Vagina (tissue), 2 donors: ENCODE results near the gene CHAC2.
"Not testable (repeated sequence)": the region's sequence is repeated elsewhere in the genome, so short reads cannot be mapped to it uniquely, and the experiment has no call there.

Experiments used
- POLR2A ChIP-seq, 2 donors: fragments of 450-650 bp; IDR thresholded peaks; one replicate each; pipeline ENCODE4 v1.6.1; 2017; ENCODE audit warnings: antibody characterized with exemption in 2 of 2, mild to moderate bottlenecking in 2 of 2, moderate library complexity in 2 of 2
- TF ChIP-seq, protein P1 (sequence below), 3 experiments: fragments of 450-650 bp in 2 of 3; fragments of 200-600 bp in 1 of 3; sonication (generic) in 1 of 3; IDR thresholded peaks; one replicate each; pipeline ENCODE4 v1.5.1; 2017 to 2019; ENCODE audit warnings: antibody characterized with exemption in 3 of 3, mild to moderate bottlenecking in 2 of 3, moderate library complexity in 2 of 3

DNA sequence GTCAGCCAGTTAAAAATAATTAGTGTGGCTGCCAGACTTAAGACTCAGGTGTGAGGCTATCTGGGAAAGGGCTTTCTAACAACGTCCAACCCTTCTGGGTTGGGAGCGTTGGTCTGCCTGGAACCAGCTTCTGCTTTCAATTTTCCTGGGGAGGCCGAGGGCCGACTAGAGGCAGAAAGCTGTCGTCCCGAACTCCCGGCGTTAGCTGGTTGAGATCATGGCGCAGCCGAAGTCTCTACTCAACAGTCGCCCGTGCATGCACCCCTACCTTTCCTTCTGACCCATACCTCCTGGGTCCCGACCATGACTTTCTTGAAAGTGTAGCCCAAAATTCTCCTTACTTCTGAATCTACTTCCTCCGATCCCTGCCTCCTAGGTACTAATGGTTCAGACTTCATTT, 10.4 kb upstream of the CHAC2 start:
- TF ChIP-seq, protein P1, sequence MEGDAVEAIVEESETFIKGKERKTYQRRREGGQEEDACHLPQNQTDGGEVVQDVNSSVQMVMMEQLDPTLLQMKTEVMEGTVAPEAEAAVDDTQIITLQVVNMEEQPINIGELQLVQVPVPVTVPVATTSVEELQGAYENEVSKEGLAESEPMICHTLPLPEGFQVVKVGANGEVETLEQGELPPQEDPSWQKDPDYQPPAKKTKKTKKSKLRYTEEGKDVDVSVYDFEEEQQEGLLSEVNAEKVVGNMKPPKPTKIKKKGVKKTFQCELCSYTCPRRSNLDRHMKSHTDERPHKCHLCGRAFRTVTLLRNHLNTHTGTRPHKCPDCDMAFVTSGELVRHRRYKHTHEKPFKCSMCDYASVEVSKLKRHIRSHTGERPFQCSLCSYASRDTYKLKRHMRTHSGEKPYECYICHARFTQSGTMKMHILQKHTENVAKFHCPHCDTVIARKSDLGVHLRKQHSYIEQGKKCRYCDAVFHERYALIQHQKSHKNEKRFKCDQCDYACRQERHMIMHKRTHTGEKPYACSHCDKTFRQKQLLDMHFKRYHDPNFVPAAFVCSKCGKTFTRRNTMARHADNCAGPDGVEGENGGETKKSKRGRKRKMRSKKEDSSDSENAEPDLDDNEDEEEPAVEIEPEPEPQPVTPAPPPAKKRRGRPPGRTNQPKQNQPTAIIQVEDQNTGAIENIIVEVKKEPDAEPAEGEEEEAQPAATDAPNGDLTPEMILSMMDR (IDR thresholded peaks at IDR 0.05), result not testable (repeated sequence)
- not testable (repeated sequence) for TF ChIP-seq POLR2A (IDR thresholded peaks at IDR 0.05)
